Measurements from ENCODE around the gene HAT1.
A peak's percentile ranks its signal among the peaks of the same experiment; 100 is the strongest.
"Not testable (repeated sequence)": the region's sequence is repeated elsewhere in the genome, so short reads cannot be mapped to it uniquely, and the experiment has no call there.

HAT1 gene

DNA sequence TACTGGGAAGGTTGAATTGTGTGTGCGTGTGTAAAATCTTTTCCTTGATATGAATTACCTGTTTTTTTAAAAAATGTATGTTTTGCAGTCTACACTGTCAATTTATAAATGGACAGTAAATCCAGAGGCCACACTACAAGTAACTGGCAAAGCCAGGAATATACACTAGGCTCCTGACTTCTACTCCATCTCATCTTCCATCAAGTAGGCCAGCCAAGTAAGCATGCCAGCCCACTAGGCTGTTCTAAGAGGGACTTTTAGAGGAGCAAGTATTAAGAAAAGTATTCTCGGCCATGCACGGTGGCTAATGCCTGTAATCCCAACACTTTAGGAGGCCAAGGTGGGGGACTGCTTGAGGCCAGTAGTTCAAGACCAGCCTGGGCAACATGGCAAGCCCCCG lies 64.5 kb downstream of the HAT1 start:
- TF ChIP-seq, protein P1, sequence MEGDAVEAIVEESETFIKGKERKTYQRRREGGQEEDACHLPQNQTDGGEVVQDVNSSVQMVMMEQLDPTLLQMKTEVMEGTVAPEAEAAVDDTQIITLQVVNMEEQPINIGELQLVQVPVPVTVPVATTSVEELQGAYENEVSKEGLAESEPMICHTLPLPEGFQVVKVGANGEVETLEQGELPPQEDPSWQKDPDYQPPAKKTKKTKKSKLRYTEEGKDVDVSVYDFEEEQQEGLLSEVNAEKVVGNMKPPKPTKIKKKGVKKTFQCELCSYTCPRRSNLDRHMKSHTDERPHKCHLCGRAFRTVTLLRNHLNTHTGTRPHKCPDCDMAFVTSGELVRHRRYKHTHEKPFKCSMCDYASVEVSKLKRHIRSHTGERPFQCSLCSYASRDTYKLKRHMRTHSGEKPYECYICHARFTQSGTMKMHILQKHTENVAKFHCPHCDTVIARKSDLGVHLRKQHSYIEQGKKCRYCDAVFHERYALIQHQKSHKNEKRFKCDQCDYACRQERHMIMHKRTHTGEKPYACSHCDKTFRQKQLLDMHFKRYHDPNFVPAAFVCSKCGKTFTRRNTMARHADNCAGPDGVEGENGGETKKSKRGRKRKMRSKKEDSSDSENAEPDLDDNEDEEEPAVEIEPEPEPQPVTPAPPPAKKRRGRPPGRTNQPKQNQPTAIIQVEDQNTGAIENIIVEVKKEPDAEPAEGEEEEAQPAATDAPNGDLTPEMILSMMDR (conservative IDR thresholded peaks at IDR 0.05; ENCODE audit: low read depth, low read length) = no peak
- H3K4me3 ChIP-seq (ENCODE audit: low read length) = no peak overlapping the region
- DNase-seq (ENCODE audit: low read depth) = no peak

DNA sequence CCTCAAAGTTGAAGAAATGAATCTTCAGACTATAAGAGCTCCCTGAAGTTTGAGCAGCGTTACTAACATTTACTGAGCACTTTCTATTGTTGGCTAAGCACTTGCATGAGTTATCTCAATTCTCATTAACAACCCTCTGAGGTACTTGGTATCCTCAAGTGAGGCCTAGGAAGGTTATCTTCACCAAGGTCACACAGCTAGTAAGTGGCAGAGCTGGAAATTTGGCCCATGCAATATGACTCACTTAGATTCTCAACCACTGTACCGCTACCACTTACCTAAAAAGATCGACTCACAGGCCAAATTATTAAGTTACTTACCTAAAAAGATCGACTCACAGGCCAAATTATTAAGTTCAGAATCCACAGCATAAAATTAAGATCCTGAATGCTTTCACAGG lies 68.8 kb downstream of the HAT1 start:
- DNase-seq (ENCODE audit: low read depth) = no peak
- TF ChIP-seq, protein P1 (conservative IDR thresholded peaks at IDR 0.05; ENCODE audit: low read depth, low read length) = no peak
- no peak overlapping the region for H3K4me3 ChIP-seq (ENCODE audit: low read length)

DNA sequence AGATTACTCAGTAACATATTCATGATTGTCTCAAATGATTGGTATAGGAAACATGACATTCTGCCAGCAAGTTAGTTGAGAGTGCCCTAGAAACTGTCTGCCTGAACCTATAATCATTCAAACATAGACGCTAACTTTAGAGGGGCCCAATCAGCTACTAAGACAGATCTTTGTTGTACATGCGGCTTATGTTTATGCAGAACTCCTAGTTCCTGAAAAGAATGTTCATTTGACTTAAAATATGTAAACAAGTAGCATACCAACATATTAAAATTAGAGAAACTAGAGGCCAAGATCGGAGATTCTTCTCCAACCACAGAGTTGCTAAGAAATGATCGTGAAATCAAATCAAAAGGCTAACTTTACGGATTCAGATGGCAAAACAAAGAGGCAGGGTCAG lies 73.3 kb downstream of the HAT1 start:
- TF ChIP-seq, protein P1 (conservative IDR thresholded peaks at IDR 0.05; ENCODE audit: low read depth, low read length) = no peak
- no peak for DNase-seq (ENCODE audit: low read depth)
- no peak overlapping the region for H3K4me3 ChIP-seq (ENCODE audit: low read length)

DNA sequence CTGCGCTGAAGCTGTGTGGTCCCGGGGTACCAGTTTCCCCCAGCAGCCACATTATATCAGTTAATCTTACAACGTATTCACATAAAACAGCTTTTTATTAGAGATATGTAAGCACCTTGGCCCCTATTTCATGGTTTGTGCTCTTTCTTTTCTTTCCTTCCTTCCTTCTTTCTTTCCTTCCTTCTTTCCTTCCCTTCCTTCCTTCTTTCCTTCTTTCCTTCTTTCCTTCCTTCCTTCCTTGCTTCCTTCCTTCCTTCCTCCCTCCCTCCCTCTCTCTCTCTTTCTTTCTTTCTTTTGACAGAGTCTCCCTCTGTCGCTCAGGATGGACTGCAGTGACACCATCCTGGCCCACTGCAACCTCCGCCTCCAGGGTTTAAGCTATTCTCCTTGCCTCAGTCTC lies 73.8 kb downstream of the HAT1 start:
- no peak overlapping the region for H3K4me3 ChIP-seq (ENCODE audit: low read length)
- TF ChIP-seq, protein P1 (conservative IDR thresholded peaks at IDR 0.05; ENCODE audit: low read depth, low read length) = no peak
- no peak for DNase-seq (ENCODE audit: low read depth)

DNA sequence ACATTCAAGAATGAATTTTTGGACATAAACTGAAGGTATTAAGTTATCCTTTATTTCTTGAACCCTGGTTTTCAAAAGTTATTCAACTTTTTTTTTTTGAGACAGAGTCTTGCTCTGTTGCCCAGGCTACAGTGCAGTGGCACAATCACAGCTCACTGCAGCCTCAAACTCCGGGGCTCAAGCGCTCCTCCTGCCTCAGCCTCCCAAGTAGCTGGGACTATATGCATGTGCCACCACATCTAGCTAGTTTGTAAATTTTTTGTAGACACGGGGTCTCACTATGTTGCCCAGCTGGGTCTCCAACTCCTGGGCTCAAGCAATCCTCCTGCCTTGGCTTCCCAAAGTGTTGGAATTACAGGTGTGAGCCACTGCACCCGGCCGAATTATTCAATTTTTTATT lies 74.8 kb downstream of the HAT1 start:
- H3K4me3 ChIP-seq (ENCODE audit: low read length); DNase-seq (ENCODE audit: low read depth): not testable (repeated sequence)

DNA sequence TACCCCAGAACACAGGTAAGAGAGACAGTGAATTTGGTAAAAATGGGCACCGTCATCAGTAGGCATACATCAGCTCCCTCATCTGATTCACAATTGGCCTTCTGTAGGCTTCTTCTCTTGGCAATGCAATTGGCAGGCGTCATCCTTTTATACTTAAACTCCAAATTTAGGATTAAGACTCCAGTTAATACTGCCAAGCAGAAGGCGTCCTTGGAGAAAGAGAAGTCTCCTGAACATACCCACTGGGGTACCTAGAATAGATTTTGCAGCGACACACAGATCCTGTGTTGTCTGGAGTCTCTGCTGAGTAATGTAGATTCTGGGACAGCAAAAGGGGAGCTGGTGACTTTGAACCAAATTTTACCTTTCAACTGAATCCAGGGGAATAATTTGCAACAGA lies 76.9 kb downstream of the HAT1 start:
- TF ChIP-seq, protein P1 (conservative IDR thresholded peaks at IDR 0.05; ENCODE audit: low read depth, low read length) = no peak
- H3K4me3 ChIP-seq (ENCODE audit: low read length) = peak overlapping the region; percentile 56
- DNase-seq (ENCODE audit: low read depth) = no peak

DNA sequence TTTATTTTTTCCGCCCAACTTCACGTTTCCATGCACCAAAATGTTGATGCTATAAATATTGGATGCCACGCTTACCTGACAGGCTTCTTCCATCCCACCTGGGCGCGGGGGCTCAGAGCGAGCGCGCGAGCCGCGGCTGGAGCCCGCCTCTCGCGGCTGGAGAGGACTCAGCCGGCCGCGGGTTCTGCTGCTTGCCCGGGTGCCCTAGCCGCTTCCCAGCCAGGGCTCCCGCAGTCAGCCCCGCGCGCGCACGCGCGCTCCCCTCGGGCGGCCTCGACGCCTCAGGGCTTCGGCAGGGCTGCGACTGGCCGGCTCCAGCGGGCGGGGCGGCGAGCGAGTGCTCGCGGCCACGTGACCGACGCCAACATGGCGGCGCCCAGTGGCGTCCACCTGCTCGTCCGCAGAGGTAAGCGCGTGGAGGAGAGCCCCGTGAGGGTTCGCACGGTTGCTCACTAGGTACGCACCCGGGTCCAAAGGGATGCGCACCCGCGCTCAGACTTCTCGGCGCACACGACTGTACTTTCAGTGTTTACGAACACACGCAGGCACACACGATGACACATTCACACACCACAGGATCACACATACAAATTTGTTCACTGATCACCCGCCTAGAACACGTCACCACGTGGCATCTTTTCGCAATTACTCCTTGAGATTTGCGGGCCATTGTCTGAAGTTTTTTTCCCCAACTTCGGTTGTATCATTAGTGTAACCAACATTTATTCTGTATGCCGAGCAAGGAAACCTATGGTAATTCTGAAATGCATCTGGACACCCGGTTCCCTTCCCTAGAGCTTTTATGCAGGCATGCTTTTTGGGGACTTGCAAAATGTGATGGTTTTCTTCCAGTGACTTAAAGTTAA lies 77.6 kb downstream of the HAT1 start, which contains the start of gene METAP1D:
METAP1D (plus strand) TSS at position 350 of the 866 bp plus-strand sequence; CDS start at position 367, 17 bp downstream.
- TF ChIP-seq, protein P1 (conservative IDR thresholded peaks at IDR 0.05; ENCODE audit: low read depth, low read length) = no peak
- DNase-seq (ENCODE audit: low read depth) = peak; percentile 68
- H3K4me3 ChIP-seq (ENCODE audit: low read length) = peak within 1 kb of the TSS; percentile 96
